AML-193 (cell line): ENCODE results near the gene STX4.

Experiments used
- DNase-seq, 2 experiments: peaks; one replicate each; lab custom pipeline; 2025; lab: John Stamatoyannopoulos, UW

STX4 gene

GRCh38 chr16:31064882-31065461 is 31.6 kb downstream of the STX4 start:
- DNase-seq: no peak

GRCh38 chr16:31067342-31067741 is 34.0 kb downstream of the STX4 start:
- DNase-seq: no peak

GRCh38 chr16:31071861-31072260 is 38.5 kb downstream of the STX4 start:
- DNase-seq: no peak

GRCh38 chr16:31072540-31073141 is 39.3 kb downstream of the STX4 start:
- peak in 1 of 2 experiments; percentile 21 for DNase-seq

GRCh38 chr16:31073142-31073969 is 40.0 kb downstream of the STX4 start:
- DNase-seq: peak; percentile 59 to 62

- DNase-seq: peak; percentile 98 to 99
Measured at GRCh38 chr16:31073970-31074813, 40.8 kb downstream of the STX4 start, which contains the start of the genes ZNF646 and ZNF668. Gene ZNF646, plus strand, starts transcription at chr16:31074422. Its CDS starts 1,903 bp downstream, at chr16:31076325. Gene ZNF668, minus strand, starts transcription at chr16:31074240. Its CDS starts 9,781 bp downstream, at chr16:31064459.

GRCh38 chr16:31074814-31075183 is 41.4 kb downstream of the STX4 start:
- no peak for DNase-seq

- DNase-seq: no peak
Measured at GRCh38 chr16:31076319-31076718, 43.0 kb downstream of the STX4 start.

- DNase-seq: no peak
Measured at GRCh38 chr16:31077024-31077423, 43.7 kb downstream of the STX4 start.

GRCh38 chr16:31077592-31078396 is 44.4 kb downstream of the STX4 start:
- no peak for DNase-seq

- DNase-seq: no peak
Measured at GRCh38 chr16:31078597-31079341, 45.4 kb downstream of the STX4 start.

GRCh38 chr16:31079342-31079944 is 46.1 kb downstream of the STX4 start:
- no peak for DNase-seq

- DNase-seq: no peak
Measured at GRCh38 chr16:31080035-31080629, 46.8 kb downstream of the STX4 start.

GRCh38 chr16:31080756-31081419 is 47.5 kb downstream of the STX4 start:
- DNase-seq: no peak

GRCh38 chr16:31081428-31082351 is 48.3 kb downstream of the STX4 start:
- DNase-seq: no peak

GRCh38 chr16:31082368-31083045 is 49.1 kb downstream of the STX4 start:
- no peak for DNase-seq

- no peak for DNase-seq
Measured at GRCh38 chr16:31083081-31083480, 49.7 kb downstream of the STX4 start.
